ENCODE measurements around the gene SRSF5. TPM values are rescaled to one million over a fixed set of nuclear protein-coding genes. Genes with fewer than 3 reads are reported as not detected.

SRSF5 gene
- total RNA-seq, 6 experiments from 2014 or later, result 162 to 221 (median 185) TPM

- no peak overlapping the region for H3K4me3 Mint-ChIP-seq
- DNase-seq, result no peak
- no peak overlapping the region for H3K27ac Mint-ChIP-seq
- no peak for TF ChIP-seq CTCF (IDR thresholded peaks at IDR 0.05)
- H3K9me3 Mint-ChIP-seq, result no peaks in the 10 kb centered on the region
- H3K27me3 Mint-ChIP-seq (ENCODE audit: insufficient read depth), result peaks cover 11% of the 10 kb centered on the region
- no peaks in the 10 kb centered on the region for H3K36me3 Mint-ChIP-seq (ENCODE audit: low read depth)
- H3K4me1 Mint-ChIP-seq (ENCODE audit: low read depth), result no peaks in the 10 kb centered on the region
Measured at GRCh38 chr14:69755296-69755695, 11.6 kb upstream of the SRSF5 start.

- H3K27ac Mint-ChIP-seq, result no peak overlapping the region
- no peak for DNase-seq
- peaks cover 11% of the 10 kb centered on the region for H3K27me3 Mint-ChIP-seq (ENCODE audit: insufficient read depth)
- H3K4me1 Mint-ChIP-seq (ENCODE audit: low read depth), result peaks cover 3% of the 10 kb centered on the region; the same call in 1 of the 2 replicates
- H3K9me3 Mint-ChIP-seq, result no peaks in the 10 kb centered on the region
- H3K36me3 Mint-ChIP-seq (ENCODE audit: low read depth), result no peaks in the 10 kb centered on the region
- TF ChIP-seq CTCF (IDR thresholded peaks at IDR 0.05), result no peak
- H3K4me3 Mint-ChIP-seq, result no peak overlapping the region
Measured at GRCh38 chr14:69755784-69756183, 11.2 kb upstream of the SRSF5 start.

GRCh38 chr14:69756298-69756697 lies 10.6 kb upstream of the SRSF5 start:
- Mint-ChIP-seq H3K4me3 (no peak overlapping the region), H3K27me3 (ENCODE audit: insufficient read depth) (peaks cover 11% of the 10 kb centered on the region), H3K4me1 (ENCODE audit: low read depth) (peaks cover 8% of the 10 kb centered on the region; the same call in 1 of the 2 replicates), H3K36me3 (ENCODE audit: low read depth) (no peaks in the 10 kb centered on the region), H3K9me3 (no peaks in the 10 kb centered on the region), H3K27ac (no peak overlapping the region)
- no peak for TF ChIP-seq CTCF (IDR thresholded peaks at IDR 0.05)
- DNase-seq, result no peak

GRCh38 chr14:69760810-69761209 lies 6.1 kb upstream of the SRSF5 start:
- H3K27me3 Mint-ChIP-seq (ENCODE audit: insufficient read depth), result peaks cover 4% of the 10 kb centered on the region; the same call in 1 of the 2 replicates
- DNase-seq, result no peak
- TF ChIP-seq CTCF (IDR thresholded peaks at IDR 0.05), result no peak
- H3K4me3 Mint-ChIP-seq, result no peak overlapping the region
- H3K27ac Mint-ChIP-seq, result no peak overlapping the region
- H3K4me1 Mint-ChIP-seq (ENCODE audit: low read depth), result peaks cover 31% of the 10 kb centered on the region
- H3K36me3 Mint-ChIP-seq (ENCODE audit: low read depth), result no peaks in the 10 kb centered on the region
- no peaks in the 10 kb centered on the region for H3K9me3 Mint-ChIP-seq

GRCh38 chr14:69763761-69764510 lies 3.0 kb upstream of the SRSF5 start:
- Mint-ChIP-seq H3K9me3 (peaks cover 7% of the 10 kb centered on the region), H3K27ac (peak overlapping the region; percentile 25), H3K4me3 (no peak overlapping the region), H3K4me1 (ENCODE audit: low read depth) (peaks cover 52% of the 10 kb centered on the region), H3K27me3 (ENCODE audit: insufficient read depth) (peaks cover 13% of the 10 kb centered on the region), H3K36me3 (ENCODE audit: low read depth) (peaks cover 20% of the 10 kb centered on the region)
- DNase-seq, result peak; percentile 17
- no peak for TF ChIP-seq CTCF (IDR thresholded peaks at IDR 0.05)

Data from HFFc6 (cell line).